HG03571 (cell line): Measurements from ENCODE around the gene NDUFS6.
"Not testable (repeated sequence)": the region's sequence is repeated elsewhere in the genome, so short reads cannot be mapped to it uniquely, and the experiment has no call there.

Experiments
- ATAC-seq: cut with Tn5 transposase; IDR thresholded peaks from one replicate; pipeline ENCODE4 v1.9.1; 2021; ENCODE audit not compliant: unreplicated experiment

NDUFS6 gene

GRCh38 chr5:1814183-1815020 lies 13.2 kb downstream of the NDUFS6 start:
- ATAC-seq: no peak

- no peak for ATAC-seq
Observed at GRCh38 chr5:1815071-1815786, 14.0 kb downstream of the NDUFS6 start.

DNA sequence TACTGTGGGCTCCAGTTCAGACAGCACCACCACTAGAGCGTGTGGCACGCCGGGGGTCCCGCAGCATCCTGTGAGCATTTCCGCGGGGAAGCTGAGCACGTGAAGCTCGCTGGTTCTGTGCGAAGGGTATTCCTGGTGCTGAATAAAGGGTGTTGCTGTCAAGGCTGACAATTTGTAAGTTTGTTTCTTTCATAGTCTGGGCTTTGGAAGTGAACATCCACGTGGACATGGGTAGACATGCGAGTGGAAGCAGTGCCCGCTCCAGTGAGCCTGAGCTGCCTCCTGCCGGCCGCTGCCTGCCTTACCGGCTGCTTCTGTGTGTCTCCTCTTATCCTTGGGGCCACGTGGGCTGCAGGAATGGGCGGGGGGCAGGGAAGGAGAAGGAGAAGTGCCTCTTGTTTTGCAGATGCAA lies 14.7 kb downstream of the NDUFS6 start:
- no peak for ATAC-seq

DNA sequence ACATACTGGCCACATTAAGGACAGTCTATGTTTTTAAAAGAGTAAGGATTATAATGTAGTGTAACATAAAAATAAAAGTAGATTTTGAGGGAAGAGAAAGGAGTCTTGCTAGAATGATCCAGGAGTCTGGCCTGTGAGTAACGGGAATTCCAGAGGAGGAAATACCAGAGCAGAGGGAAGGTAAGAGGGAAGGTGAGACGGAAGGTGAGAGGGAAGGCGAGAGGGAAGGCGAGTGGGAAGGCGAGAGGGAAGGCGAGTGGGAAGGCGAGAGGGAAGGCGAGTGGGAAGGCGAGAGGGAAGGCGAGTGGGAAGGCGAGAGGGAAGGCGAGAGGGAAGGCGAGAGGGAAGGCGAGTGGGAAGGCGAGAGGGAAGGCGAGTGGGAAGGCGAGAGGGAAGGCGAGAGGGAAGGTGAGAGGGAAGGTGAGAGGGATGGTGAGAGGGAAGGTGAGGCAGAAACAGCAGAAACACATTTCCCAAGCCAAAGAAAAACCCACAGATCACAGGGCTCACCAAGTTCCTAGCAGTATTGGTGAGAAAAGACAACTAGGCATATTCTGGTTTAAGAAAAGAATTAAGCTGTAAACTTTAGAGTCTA lies 15.4 kb downstream of the NDUFS6 start:
- ATAC-seq: not testable (repeated sequence)

DNA sequence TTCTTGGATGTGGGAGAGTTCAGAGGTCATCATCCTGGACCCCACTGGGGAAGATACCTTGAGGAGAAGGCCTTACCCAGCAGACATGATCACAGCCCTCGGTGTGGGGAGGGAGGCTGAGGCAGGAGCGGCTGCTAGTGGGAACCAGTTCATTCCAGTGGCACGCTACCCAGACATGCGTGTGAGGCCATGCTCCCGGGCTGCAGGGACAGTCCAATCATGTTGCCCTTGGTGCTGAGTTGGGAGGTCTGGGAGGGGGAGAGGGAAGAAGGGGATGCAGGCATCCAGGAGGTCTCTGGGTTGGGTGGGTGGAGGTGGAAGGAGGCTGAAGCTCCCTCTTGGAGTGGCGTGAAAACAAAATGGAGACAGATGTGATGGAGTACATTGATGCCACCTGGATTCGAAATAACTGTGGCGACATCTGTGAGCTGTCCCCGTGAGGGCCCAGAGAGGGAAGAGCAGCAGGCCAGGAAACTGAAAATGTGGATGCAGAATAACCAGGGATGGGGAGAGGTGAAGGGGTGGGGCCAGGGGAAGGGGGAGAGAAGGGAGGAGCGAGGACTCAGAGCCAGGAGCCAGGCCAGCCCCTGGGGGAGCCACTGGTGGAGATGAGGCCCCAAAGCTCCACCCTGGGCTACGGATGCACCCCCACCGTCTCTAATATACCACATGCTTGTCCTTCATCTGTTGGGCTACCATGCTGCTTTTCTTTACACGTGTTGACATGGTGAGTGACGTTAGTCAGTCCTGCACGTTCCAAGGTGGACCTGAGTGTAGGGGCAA lies 16.2 kb downstream of the NDUFS6 start:
- ATAC-seq: no peak

GRCh38 chr5:1818784-1819183 lies 17.6 kb downstream of the NDUFS6 start:
- no peak for ATAC-seq

- no peak for ATAC-seq
Observed at GRCh38 chr5:1819458-1819857, 18.3 kb downstream of the NDUFS6 start.

GRCh38 chr5:1820381-1820780 lies 19.2 kb downstream of the NDUFS6 start:
- ATAC-seq: no peak

GRCh38 chr5:1820926-1821325 lies 19.7 kb downstream of the NDUFS6 start:
- ATAC-seq: no peak

- no peak for ATAC-seq
Observed at GRCh38 chr5:1821862-1822261, 20.7 kb downstream of the NDUFS6 start.

GRCh38 chr5:1823381-1824034 lies 22.3 kb downstream of the NDUFS6 start:
- ATAC-seq: no peak

- no peak for ATAC-seq
Observed at GRCh38 chr5:1824109-1824821, 23.1 kb downstream of the NDUFS6 start.

DNA sequence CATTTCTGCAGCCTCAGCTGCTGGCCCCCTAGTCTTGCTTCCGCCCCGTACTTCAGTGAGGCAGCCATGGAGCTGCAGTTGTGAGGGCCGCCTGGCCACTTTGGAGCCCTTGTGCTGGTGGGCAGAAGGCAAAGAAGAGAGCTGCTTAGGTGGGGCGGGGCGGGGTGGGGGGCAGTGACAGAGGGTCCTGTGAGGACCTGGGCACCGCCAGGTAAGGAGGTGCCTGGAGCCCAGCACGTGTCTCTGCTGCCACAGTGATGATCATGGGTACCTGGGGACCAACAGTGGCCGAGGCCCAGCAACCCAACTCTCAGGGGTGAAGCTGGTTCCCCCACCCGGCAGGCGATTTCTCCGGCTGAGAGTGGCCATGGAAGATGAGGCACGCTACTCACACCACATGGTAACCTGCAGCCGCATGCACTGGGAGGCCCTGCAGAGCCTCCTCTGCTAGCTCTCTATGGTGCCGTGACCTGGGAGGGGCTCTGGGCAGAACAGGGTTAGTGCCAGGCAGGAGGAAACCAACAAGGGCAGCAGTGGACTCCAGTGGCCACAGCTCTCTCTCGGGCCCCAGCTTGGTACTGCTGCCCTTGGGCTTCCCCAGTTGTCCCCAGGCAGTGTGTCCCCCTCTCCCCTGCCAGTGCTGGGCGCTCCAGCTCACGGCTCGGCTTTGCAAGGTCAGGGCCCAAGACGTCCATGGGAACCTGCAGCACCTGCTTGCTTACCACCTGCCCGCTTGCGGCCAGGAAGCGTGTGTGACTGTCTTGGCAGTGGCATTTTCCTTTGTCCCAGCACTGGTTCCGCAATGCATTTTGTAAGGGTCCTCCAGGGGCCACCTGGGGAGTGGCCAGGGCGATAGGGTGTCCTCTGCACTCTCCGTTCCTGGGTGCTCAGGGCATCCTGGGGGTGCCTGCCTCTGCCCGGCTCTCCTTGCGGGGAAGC lies 24.0 kb downstream of the NDUFS6 start:
- ATAC-seq: no peak

- ATAC-seq: no peak
Observed at GRCh38 chr5:1826235-1826980, 25.2 kb downstream of the NDUFS6 start.

DNA sequence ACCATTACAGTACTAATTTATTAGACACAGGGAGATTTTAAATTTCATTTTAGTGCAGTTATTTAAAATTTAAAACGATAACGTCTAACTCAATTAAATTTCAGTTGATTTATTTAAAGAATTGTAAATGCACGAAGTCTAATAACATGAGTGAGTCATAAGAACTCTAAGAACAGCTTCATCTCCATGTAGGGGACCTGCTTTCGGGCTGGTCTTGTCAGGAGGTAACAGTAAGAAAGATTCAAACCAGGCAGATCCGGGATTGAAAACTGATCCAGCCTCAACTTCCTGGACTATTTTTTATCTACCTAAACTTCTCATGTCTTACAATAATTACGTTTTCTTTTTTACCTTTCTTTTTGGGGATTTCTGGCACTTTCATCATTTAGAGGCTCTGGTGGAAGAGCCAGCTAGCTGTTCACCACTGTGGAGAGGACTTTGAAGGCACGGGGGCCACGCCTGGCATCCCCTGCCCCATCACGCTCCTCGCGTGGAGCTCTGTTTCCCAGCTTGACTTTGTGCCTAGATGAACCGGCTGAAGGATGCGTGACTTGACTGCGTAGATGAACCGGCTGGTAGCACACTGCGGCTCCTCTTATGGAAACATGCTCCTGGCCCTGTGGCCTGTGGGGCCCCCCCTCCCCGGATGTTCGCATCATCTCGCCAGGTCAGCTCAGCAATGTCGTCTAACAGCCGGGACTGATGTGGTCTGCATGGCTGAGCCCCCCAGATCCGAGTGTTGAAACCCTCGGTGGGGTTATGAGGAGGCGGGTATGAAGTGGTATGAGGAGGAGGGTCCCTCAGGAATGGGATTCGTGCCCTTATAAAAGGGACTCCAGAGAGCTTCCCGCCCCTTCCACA lies 26.0 kb downstream of the NDUFS6 start:
- ATAC-seq: no peak

DNA sequence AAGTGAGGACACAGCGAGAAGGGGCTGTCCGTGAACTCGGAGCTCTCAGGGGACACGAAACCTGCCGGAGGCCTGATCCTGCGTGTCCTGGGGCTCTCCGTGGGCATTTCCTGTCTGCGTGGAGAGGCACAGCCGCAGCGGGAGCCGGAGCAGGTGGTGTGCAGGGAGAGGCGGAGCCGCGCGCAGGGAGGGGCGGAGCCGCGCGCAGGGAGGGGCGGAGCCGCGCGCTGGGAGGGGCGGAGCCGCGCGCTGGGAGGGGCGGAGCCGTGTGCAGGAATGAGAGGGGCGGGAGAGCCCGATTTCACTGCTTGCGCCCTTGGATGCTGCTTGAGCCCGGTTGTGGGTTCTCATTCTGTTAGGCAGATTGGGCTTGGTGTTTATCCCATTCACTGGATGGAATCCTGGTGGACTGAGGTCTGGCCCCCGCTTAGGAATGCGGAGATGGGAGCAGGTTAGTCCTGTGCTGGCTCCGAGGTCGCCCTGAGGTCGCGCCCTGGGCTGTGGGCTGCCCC lies 26.7 kb downstream of the NDUFS6 start:
- no peak for ATAC-seq

- ATAC-seq: no peak
Observed at GRCh38 chr5:1830571-1831228, 29.5 kb downstream of the NDUFS6 start.
